ENCODE measurements around the gene BTNL8. TPM values are rescaled to one million over a fixed set of nuclear protein-coding genes. Genes with fewer than 3 reads are reported as not detected.

BTNL8 gene
- total RNA-seq, 1 donor from 2014 or later = not detected

- DNase-seq (ENCODE audit: low read depth) = no peak
- TF ChIP-seq CTCF (conservative IDR thresholded peaks at IDR 0.05; ENCODE audit: low read depth, low read length) = no peak
- H3K4me3 ChIP-seq (ENCODE audit: low read depth, low read length) = no peak overlapping the region
These were observed 78.9 kb downstream of the BTNL8 start for GRCh38 chr5:180977852-180978251.

GRCh38 chr5:180982008-180982741 lies 83.2 kb downstream of the BTNL8 start:
- TF ChIP-seq CTCF (conservative IDR thresholded peaks at IDR 0.05; ENCODE audit: low read depth, low read length) = no peak
- DNase-seq (ENCODE audit: low read depth) = no peak
- H3K4me3 ChIP-seq (ENCODE audit: low read depth, low read length) = no peak overlapping the region

GRCh38 chr5:180988016-180988415 lies 89.1 kb downstream of the BTNL8 start:
- no peak for TF ChIP-seq CTCF (conservative IDR thresholded peaks at IDR 0.05; ENCODE audit: low read depth, low read length)
- no peak for DNase-seq (ENCODE audit: low read depth)
- no peak overlapping the region for H3K4me3 ChIP-seq (ENCODE audit: low read depth, low read length)

GRCh38 chr5:180988592-180988991 lies 89.6 kb downstream of the BTNL8 start, which contains the start of gene BTNL3:
TSS of gene BTNL3 (plus strand) at chr5:180988846. CDS start at chr5:180989029, 183 bp downstream.
- no peak for TF ChIP-seq CTCF (conservative IDR thresholded peaks at IDR 0.05; ENCODE audit: low read depth, low read length)
- no peak for DNase-seq (ENCODE audit: low read depth)
- no peak within 1 kb of the TSS for H3K4me3 ChIP-seq (ENCODE audit: low read depth, low read length)

GRCh38 chr5:180990086-180990881 lies 91.3 kb downstream of the BTNL8 start:
- no peak for DNase-seq (ENCODE audit: low read depth)
- H3K4me3 ChIP-seq (ENCODE audit: low read depth, low read length) = no peak overlapping the region
- no peak for TF ChIP-seq CTCF (conservative IDR thresholded peaks at IDR 0.05; ENCODE audit: low read depth, low read length)

- TF ChIP-seq CTCF (conservative IDR thresholded peaks at IDR 0.05; ENCODE audit: low read depth, low read length) = no peak
- no peak overlapping the region for H3K4me3 ChIP-seq (ENCODE audit: low read depth, low read length)
- no peak for DNase-seq (ENCODE audit: low read depth)
These were observed 91.9 kb downstream of the BTNL8 start for GRCh38 chr5:180990882-180991242.

Other genes with a start within 250 kb of the BTNL8 start
- 0.29 and 3.8 TPM in 2 replicates for gene FLT4, start 249.6 kb upstream of the BTNL8 start, total RNA-seq
- gene OR2Y1, start 159.1 kb upstream of the BTNL8 start, total RNA-seq = not detected in 2 replicates
- 71.7 and 79.6 TPM in 2 replicates for gene MGAT1, start 96.4 kb upstream of the BTNL8 start, total RNA-seq
- 10.4 and 12.4 TPM in 2 replicates for gene ZFP62, start 37.9 kb upstream of the BTNL8 start, total RNA-seq
- not detected in 2 replicates for gene BTNL3, start 89.7 kb downstream of the BTNL8 start, total RNA-seq
- gene BTNL9, start 141.1 kb downstream of the BTNL8 start, total RNA-seq = 0.22 TPM in 1 of 2 replicates, not detected in the other
- gene OR2V1, start 232.0 kb downstream of the BTNL8 start, total RNA-seq = not detected in 2 replicates
- not detected in 2 replicates for gene OR2V2, start 248.4 kb downstream of the BTNL8 start, total RNA-seq